HG03432 (cell line): ENCODE measurements around the gene P3R3URF.

Experiments used
- ATAC-seq: cut with Tn5 transposase; IDR thresholded peaks from one replicate; pipeline ENCODE4 v1.9.1; 2021; ENCODE audit warnings: mild to moderate bottlenecking, moderate library complexity; ENCODE audit not compliant: unreplicated experiment

P3R3URF gene

DNA sequence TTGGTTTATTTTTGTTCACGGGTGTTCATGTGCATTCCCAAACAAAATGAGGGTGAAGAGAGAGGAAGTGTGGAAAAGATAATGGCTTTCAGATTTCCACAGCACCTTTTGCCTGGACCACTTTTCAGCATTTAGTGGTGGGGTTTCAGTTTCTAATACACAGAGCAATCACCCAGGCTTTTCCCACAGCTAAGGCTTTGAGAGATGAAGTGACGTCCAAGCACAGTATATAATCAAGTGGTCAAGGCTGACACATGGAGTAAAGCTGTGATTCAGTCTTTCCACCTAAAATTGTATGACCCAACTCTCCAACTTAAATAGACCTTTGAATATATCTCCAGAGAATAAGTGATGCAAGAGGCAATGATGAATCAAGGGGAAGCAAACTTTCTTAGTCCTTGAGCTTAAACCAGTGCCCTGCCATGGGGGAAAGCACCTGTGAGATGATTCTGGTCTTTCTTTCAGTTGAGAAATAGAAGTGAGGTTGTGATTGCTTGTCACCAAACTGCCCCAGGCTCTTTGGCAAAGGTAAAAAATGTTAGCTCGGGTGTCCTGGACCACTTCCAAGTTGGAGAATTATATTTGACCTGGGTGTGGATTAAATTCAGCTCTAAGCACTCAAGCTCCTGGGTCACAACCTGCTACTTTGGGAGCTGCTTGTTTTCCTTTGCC is 41.5 kb downstream of the P3R3URF start:
- no peak for ATAC-seq

- no peak for ATAC-seq
Measured at GRCh38 chr1:46133781-46134350, 42.4 kb downstream of the P3R3URF start.

GRCh38 chr1:46133181-46133658 is 43.1 kb downstream of the P3R3URF start:
- peak; percentile 61 for ATAC-seq

DNA sequence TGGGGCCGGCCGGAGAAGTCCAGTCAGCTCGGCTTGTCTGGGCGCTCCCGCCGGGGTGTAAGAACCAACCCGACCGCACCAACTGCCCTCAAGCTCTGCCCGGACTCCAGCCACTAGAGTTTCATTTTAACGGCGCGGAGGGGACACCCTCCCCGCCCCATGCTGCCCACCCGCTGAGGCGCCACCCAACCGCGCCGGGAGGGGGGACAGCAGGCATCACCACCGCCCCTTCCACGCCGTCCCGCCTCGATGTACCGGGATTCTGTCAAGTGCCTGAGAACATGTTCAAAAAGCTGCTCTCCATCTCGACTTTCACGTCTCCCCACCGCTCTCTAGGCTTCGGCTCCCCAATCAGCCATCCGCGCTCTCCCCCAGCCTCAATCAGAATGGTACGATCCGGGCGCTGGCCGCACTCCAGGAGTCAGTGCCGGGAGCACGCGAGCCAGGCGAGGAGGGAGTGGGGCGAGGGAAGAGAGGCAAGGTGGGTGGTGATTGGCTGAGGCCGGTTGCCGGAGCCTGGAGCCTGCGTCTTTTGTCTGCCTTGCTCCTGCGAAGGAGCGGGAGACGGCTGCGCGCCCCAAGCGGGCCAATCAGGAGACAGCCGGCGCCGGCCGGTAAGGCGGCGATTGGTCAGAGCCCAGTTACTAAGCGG is 43.6 kb downstream of the P3R3URF start, which contains the start of gene PIK3R3:
Gene PIK3R3, minus strand, starts transcription at position 101 of the 652 bp plus-strand sequence. CDS start 677 bp downstream, outside the sequence.
- ATAC-seq, result peak; percentile 89

DNA sequence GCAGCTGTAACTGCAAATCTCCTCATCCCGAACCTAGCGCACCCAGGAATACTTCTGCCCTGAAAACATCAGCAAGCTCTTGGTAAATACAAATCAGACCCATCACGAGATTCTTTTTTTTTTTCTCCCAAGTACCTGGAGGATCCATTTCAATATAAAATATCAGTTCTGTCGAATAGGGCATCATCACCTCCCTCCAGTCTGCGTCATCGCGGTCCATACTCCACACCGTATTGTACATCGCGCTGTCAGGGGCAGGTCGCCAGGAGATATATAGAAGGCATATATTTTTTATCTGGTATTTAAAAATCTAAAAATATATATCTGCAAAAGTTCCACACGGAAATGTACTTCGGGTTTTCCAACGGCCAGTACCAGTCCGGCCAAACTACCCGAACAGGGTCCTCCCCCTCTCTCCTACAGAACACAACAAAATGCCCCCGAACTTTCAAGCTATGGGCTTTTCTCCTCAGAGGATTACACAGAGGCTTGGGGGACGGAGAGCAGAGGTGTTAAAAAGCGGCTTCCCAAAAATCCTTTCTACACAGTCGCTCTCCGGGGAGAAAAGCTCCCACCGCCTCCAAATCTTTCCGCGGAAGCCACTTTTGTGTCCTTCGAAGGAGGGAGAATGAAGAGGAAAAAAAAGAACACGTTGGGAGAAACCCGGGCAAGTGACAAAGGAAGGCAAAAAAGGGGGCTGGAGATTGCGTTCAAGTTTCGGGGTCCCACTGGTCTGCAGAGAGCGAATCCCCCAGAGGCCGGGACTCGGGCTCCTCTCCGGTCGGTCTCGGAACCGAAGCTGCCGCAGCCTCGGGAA is 44.4 kb downstream of the P3R3URF start:
- no peak for ATAC-seq

GRCh38 chr1:46131093-46131492 is 45.2 kb downstream of the P3R3URF start:
- ATAC-seq, result no peak

DNA sequence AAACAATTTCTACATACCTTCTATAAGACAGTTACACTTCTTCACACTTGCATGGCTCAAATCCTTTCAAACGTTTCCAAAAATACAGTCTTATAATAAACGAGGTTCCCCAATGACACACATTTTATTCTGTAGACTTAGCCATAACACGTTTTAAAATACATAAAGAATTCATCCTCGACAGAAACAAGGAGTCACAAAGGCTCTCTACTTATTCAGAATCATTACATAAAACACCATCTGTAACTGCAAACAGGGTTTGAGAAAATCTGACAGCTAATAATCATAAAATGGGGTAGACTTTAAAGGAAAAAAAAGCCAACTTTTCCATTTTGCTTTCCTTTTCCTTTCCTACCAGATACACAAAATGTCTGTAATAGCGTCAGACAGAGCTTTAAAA is 45.7 kb downstream of the P3R3URF start:
- no peak for ATAC-seq

- ATAC-seq, result no peak
Measured at GRCh38 chr1:46130121-46130520, 46.2 kb downstream of the P3R3URF start.

- no peak for ATAC-seq
Measured at GRCh38 chr1:46128344-46128743, 47.9 kb downstream of the P3R3URF start.
